MM.1S (cell line): Measurements from ENCODE around the gene TRIM8.

ENCODE experiments used
- DNase-seq: peaks from one replicate; pipeline ENCODE4 v3.0.0-alpha.2; 2015
- H2AFZ ChIP-seq: fragments of 300-600 bp; sonication (generic); 2 replicates; pipeline ENCODE4 v1.6.0; 2016; ENCODE audit warnings: antibody characterized with exemption, low read length
- H3F3A ChIP-seq: fragments of 300-600 bp; sonication (generic); 2 replicates; pipeline ENCODE4 v1.6.1; 2016; ENCODE audit warnings: mild to moderate bottlenecking, antibody characterized with exemption, low read length, moderate library complexity, mixed read lengths; ENCODE audit not compliant: insufficient read depth
- H3K27ac ChIP-seq: fragments of 300-600 bp; sonication (generic); 2 replicates; pipeline ENCODE4 v1.5.1; 2016; ENCODE audit warnings: mild to moderate bottlenecking, low read length
- H3K27me3 ChIP-seq: fragments of 300-600 bp; sonication (generic); replicated peaks from 2 replicates; pipeline ENCODE4 v1.6.0; 2016; ENCODE audit warnings: low read length; ENCODE audit not compliant: insufficient read depth
- H3K36me3 ChIP-seq: fragments of 300-600 bp; sonication (generic); replicated peaks from 2 replicates; pipeline ENCODE4 v1.6.1; 2016; ENCODE audit warnings: mild to moderate bottlenecking, low read length, mixed read lengths; ENCODE audit not compliant: insufficient read depth
- H3K4me1 ChIP-seq: fragments of 300-600 bp; sonication (generic); 2 replicates; pipeline ENCODE4 v1.6.1; 2016; ENCODE audit warnings: low read length, mixed read lengths
- H3K4me2 ChIP-seq: fragments of 300-600 bp; sonication (generic); 2 replicates; pipeline ENCODE4 v1.6.0; 2016; ENCODE audit warnings: low read depth, low read length
- H3K4me3 ChIP-seq: fragments of 300-600 bp; sonication (generic); 2 replicates; pipeline ENCODE4 v1.5.1; 2016; ENCODE audit warnings: low read length, mixed read lengths
- H3K79me2 ChIP-seq: fragments of 300-600 bp; sonication (generic); 2 replicates; pipeline ENCODE4 v1.6.1; 2016; ENCODE audit warnings: mixed run types, low read length, mixed read lengths
- H3K9ac ChIP-seq: fragments of 300-600 bp; sonication (generic); 2 replicates; pipeline ENCODE4 v1.6.1; 2016; ENCODE audit warnings: low read length, mixed read lengths
- H3K9me2 ChIP-seq: fragments of 300-600 bp; sonication (generic); replicated peaks from 2 replicates; pipeline ENCODE4 v1.6.1; 2016; ENCODE audit warnings: mild to moderate bottlenecking, low read length, mixed read lengths; ENCODE audit not compliant: insufficient read depth
- H3K9me3 ChIP-seq: fragments of 300-600 bp; sonication (generic); replicated peaks from 2 replicates; pipeline ENCODE4 v1.6.1; 2016; ENCODE audit warnings: mild to moderate bottlenecking, low read length, mixed read lengths; ENCODE audit not compliant: insufficient read depth
- H4K20me1 ChIP-seq: fragments of 300-600 bp; sonication (generic); 2 replicates; pipeline ENCODE4 v1.6.1; 2016; ENCODE audit warnings: mild to moderate bottlenecking, low read length, moderate library complexity, mixed read lengths; ENCODE audit not compliant: insufficient read depth
- CTCF ChIP-seq: fragments of 300-600 bp; sonication (generic); IDR thresholded peaks from 2 replicates; pipeline ENCODE4 v1.5.1; 2016; ENCODE audit warnings: antibody characterized with exemption, low read length, mixed read lengths
- EZH2 ChIP-seq: fragments of 300-600 bp; sonication (generic); optimal IDR thresholded peaks from 2 replicates; pipeline ENCODE3; 2017; ENCODE audit warnings: low read depth, mild to moderate bottlenecking, antibody characterized with exemption, low read length, mixed read lengths
- EZH2phosphoT487 ChIP-seq: fragments of 300-600 bp; sonication (generic); IDR thresholded peaks from 2 replicates; pipeline ENCODE4 v1.6.1; 2018; ENCODE audit warnings: antibody characterized with exemption, low read length

The TRIM8 gene

DNA sequence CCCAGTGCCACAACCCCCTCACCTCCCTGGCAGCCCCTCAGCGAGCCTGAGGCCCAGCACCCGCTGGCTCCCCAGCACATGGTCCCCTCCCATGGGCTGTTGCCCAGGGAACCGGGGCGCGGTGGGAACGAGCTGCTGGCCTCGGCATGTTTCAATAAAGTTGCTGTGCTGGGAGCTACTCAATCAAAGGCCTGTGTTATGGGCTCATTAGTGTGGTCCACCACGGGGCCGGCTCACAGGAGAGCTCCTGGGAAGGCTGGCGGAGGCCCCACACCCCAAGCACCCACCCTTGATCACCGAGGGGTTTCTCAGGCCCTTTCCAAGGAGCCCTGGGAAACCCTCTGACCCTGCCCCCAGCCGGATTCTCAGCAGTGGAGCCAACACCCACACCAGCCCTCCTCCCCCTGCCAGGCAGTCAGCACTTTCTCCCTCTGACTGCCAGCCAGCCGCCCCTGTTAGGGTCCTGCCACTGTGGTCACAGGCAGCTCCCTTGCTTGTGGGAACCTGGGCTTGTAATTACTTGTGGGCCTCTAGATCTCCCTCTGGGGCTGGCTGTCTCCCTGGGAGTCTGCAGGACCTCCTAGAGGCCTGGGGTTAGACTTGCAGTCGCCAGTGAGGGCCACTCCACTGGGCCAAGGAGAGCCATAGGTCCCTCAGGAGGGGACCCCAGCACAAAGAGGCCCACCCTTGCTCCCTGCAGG is 24.8 kb upstream of the TRIM8 start:
- Histone ChIP-seq H3F3A (no peaks in the 10 kb centered on the region), H3K36me3 (no peaks in the 10 kb centered on the region), H3K4me3 (no peak overlapping the region), H3K27ac (no peak overlapping the region), H2AFZ (no peak overlapping the region), H3K79me2 (no peaks in the 10 kb centered on the region), H3K9ac (no peak overlapping the region), H4K20me1 (no peaks in the 10 kb centered on the region), H3K9me3 (no peaks in the 10 kb centered on the region), H3K4me1 (no peaks in the 10 kb centered on the region), H3K27me3 (no peaks in the 10 kb centered on the region), H3K4me2 (no peak overlapping the region), H3K9me2 (no peaks in the 10 kb centered on the region)
- TF ChIP-seq EZH2phosphoT487 (no peak), EZH2 (no peak), CTCF (no peak)
- no peak for DNase-seq

GRCh38 chr10:102620138-102620590 is 24.1 kb upstream of the TRIM8 start:
- H3F3A ChIP-seq, result no peaks in the 10 kb centered on the region
- H3K9me2 ChIP-seq, result no peaks in the 10 kb centered on the region
- H3K4me1 ChIP-seq, result no peaks in the 10 kb centered on the region
- TF ChIP-seq EZH2, result no peak
- no peak for TF ChIP-seq CTCF
- TF ChIP-seq EZH2phosphoT487, result no peak
- no peak overlapping the region for H3K27ac ChIP-seq
- no peaks in the 10 kb centered on the region for H3K79me2 ChIP-seq
- H4K20me1 ChIP-seq, result no peaks in the 10 kb centered on the region
- H3K9me3 ChIP-seq, result no peaks in the 10 kb centered on the region
- H3K4me3 ChIP-seq, result no peak overlapping the region
- H3K4me2 ChIP-seq, result no peak overlapping the region
- no peak for DNase-seq
- H3K9ac ChIP-seq, result no peak overlapping the region
- H2AFZ ChIP-seq, result no peak overlapping the region
- H3K27me3 ChIP-seq, result no peaks in the 10 kb centered on the region
- no peaks in the 10 kb centered on the region for H3K36me3 ChIP-seq

DNA sequence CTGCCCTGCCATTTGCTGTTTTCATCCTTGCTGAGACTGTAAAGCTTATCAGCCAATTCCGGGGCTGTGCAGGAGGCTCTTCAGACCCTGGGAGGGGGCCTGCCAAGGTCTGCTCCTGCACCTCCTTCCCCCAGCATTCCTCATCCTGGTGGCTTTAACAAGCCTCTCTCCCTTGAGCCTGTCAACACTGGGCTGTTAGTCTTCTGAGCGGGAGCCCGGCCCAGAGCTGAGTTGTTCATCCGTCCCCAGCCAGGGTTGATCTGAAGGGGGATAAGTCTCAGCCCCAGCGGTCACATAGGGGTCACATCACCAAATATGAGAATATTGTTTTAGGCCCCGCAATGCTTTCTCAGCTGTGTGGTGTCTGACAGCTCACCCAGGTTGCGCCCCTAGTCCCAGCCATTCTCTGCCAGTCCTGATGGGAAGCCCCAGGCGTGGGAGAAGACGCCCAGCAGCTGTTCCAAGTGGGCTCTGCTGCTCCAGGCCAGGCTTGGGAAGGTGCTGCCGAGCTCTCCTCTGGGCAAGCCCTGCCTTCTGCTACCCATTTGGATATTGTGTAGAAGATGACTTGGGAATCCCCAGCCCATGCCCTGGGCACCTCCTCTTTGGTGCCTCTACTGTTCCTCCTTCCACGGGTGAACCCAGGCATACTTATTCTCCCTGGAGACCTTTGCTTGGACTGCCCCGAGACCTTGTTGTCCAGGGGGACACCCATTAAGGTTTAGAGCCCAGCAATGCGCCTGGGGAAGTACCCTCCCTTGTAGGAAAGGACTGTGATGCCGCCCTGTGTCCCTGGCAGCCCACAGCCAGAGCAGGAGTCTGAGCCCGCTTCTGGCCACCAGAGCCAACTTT is 23.5 kb upstream of the TRIM8 start:
- H3K4me2 ChIP-seq, result no peak overlapping the region
- TF ChIP-seq EZH2phosphoT487, result no peak
- TF ChIP-seq EZH2, result no peak
- no peak for TF ChIP-seq CTCF
- no peaks in the 10 kb centered on the region for H3K36me3 ChIP-seq

More for the DNA sequence above, 23.5 kb upstream of the TRIM8 start:
- no peak for DNase-seq
- H3K27ac ChIP-seq, result no peak overlapping the region
- H2AFZ ChIP-seq, result no peak overlapping the region
- no peak overlapping the region for H3K4me3 ChIP-seq
- no peaks in the 10 kb centered on the region for H3F3A ChIP-seq
- H3K9me2 ChIP-seq, result no peaks in the 10 kb centered on the region
- no peaks in the 10 kb centered on the region for H4K20me1 ChIP-seq
- no peaks in the 10 kb centered on the region for H3K27me3 ChIP-seq
- no peaks in the 10 kb centered on the region for H3K4me1 ChIP-seq
- no peak overlapping the region for H3K9ac ChIP-seq
- H3K9me3 ChIP-seq, result no peaks in the 10 kb centered on the region
- no peaks in the 10 kb centered on the region for H3K79me2 ChIP-seq
